22Rv1 (cell line): ENCODE data around the gene DGUOK.

Experiments
- H3K27ac ChIP-seq: fragments of 450-650 bp; 2 replicates; pipeline ENCODE4 v1.5.1; 2017
- ZFX ChIP-seq: fragments of 450-650 bp; IDR thresholded peaks from 2 replicates; pipeline ENCODE4 v1.6.1; 2017; ENCODE audit warnings: antibody characterized with exemption, borderline replicate concordance
- TF ChIP-seq, protein P1 (sequence below): fragments of 450-650 bp; IDR thresholded peaks from 2 replicates; pipeline ENCODE4 v1.5.1; 2017; ENCODE audit warnings: mild to moderate bottlenecking

The DGUOK gene

DNA sequence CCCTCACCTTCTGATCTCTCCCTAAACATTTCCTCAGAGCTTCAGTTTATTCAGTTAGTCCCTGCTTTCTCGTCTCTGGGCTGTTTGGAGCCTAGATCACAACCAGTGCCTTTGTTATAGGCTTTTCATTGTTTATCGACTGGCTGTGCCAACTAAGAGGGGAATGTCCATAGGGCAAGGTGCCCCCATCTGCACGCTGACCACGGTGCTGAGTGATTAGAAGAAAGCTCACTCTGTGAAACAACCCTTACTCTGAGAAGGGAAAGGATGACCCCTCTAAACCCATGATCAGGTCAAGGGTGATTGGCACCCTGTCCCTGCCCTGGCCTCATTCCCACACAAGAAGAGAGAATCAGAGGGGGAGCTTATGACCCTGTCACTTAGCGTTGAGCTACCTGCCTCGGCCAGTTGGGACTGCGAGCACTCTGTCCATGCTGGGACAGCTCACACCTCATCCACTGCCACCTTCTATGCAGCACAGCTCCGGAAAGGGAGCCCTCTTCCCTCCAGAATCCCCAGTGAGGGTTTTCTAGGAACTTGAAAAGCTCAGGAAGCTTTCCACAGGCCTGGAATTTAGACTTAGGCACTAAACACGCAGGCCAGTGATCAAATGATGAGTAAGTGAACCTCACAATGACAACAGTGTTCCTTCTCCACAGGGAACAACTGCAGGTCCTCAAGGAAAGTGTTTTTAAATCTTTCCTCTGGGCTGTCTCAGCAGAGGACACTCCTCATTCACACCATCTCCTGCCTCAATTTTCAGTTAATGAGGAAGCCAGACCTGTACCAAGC is 36.2 kb upstream of the DGUOK start:
- H3K27ac ChIP-seq, result no peak overlapping the region

DNA sequence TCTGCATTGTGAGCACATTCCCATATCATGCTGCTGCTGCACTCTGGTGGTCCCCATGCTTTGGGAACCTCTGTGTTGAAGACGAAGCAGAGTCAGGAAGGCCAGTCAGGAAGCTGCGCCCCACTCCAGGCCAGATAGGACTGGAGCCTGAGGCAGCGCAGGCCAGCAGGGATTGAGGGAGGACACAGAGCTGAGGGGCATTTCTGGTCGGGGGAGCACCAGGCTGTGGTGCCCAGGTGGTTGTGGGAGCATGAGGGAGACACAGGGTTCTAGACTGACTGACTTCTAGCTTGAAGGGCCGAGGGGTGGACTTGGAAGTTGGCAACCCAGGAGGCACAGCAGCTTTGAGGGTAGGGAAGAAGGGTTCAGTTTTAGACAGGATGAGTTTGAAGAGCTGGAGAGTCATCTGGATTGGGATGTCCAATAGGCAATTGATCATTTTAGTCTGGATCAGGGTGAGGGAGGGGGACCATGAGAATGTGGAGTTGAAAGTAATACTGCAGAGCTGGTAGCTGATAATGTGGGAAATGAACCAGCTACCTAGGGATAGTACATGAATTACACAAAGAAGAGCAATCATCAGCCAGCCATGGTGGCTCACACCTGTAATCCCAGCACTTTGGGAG is 35.3 kb upstream of the DGUOK start:
- no peak for TF ChIP-seq ZFX
- TF ChIP-seq, protein P1, sequence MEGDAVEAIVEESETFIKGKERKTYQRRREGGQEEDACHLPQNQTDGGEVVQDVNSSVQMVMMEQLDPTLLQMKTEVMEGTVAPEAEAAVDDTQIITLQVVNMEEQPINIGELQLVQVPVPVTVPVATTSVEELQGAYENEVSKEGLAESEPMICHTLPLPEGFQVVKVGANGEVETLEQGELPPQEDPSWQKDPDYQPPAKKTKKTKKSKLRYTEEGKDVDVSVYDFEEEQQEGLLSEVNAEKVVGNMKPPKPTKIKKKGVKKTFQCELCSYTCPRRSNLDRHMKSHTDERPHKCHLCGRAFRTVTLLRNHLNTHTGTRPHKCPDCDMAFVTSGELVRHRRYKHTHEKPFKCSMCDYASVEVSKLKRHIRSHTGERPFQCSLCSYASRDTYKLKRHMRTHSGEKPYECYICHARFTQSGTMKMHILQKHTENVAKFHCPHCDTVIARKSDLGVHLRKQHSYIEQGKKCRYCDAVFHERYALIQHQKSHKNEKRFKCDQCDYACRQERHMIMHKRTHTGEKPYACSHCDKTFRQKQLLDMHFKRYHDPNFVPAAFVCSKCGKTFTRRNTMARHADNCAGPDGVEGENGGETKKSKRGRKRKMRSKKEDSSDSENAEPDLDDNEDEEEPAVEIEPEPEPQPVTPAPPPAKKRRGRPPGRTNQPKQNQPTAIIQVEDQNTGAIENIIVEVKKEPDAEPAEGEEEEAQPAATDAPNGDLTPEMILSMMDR, result no peak
- no peak overlapping the region for H3K27ac ChIP-seq

More for the DNA sequence above, 36.2 kb upstream of the DGUOK start:
- no peak for TF ChIP-seq ZFX
- TF ChIP-seq, protein P1, result no peak

DNA sequence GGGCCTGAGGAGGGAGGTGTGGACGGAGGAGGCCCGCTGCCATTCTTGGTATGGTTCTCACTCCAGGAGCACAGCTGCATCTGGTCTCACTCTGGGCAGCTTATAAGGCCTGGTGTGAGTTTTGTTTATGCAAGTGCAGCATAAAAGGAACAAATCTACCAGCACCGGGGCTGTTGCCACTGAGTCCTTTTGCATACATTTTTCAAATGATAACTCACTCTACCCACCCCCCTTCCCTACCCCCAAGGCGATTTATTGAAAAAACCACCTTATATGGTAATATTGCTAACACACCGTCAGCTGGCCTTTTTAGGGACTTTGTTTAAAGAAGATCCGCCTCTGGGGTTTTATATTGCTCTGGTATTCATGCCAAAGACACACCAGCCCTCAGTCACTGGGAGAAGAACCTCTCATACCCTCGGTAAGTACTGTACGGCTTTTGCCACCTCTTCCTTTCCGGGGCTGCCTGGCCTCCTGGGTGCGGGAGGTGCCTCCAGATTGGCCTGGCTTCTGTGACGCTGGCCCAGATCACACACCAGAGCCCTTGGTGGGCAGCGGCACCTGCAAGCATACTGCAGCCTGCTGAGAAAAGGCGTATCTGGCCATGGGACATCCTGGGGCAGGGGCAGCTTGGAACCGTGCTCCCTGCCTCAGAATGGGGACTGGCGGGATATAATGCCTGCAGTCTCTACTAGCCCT is 33.9 kb upstream of the DGUOK start, which contains the start of gene ACTG2:
TSS of gene ACTG2 (plus strand) at position 378 of the 699 bp plus-strand sequence. CDS start 8,304 bp downstream, outside the sequence.
- TF ChIP-seq ZFX, result no peak
- TF ChIP-seq, protein P1, result no peak
- no peak within 1 kb of the TSS for H3K27ac ChIP-seq

DNA sequence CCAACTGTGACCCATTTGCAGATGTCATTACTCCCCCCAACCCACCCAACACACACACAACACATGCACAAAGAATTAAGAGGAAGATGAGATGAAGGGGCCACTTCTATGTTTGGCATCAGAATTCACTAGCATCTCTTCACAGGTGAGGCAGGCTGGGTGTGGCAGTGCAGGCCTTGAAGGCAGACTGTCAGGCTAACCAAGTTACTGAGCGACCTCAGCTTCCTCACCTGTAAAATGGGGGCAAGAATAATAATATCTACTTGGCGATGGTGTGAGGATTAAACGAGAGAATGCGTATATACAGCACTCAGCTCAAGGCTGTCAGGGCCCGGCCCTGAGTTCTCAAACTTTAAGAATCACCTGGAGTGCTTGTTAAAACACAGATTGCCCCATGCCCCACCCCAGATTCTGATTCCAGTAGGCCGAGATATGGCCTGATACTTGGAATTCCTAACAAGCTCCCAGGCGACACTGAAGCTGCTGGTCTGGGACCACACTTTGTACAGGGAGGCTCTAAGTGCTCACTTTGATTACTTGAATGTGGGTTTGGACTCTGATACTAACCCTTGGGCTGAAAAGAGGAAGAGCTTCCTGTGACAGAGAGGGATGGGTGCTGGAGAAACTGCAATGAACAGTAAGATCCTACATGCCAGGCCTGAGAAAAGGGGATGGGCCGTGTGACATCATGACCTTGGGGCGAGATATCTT is 32.8 kb upstream of the DGUOK start:
- H3K27ac ChIP-seq, result no peak overlapping the region

DNA sequence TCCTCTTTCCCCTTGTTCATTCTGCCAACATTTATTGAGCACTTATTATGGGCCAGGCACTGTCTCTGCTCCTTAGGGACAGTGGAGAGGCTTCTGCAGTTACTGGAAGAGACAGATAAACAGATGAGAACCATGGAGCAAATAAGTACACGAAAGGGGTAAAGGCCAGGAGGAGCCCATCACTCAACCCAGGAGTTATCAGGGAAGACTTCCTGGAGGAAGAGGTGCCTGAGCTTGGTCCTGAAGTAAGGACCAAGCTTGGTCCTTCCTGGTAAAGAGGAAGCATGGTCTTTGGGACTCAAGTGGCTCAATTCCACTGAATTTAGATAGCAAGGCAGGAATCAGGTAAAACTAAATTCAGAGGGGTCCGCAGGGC is 32.2 kb upstream of the DGUOK start:
- no peak for TF ChIP-seq ZFX
- TF ChIP-seq, protein P1, result no peak

More for the DNA sequence above, 32.8 kb upstream of the DGUOK start:
- TF ChIP-seq, protein P1, result no peak
- TF ChIP-seq ZFX, result no peak

DNA sequence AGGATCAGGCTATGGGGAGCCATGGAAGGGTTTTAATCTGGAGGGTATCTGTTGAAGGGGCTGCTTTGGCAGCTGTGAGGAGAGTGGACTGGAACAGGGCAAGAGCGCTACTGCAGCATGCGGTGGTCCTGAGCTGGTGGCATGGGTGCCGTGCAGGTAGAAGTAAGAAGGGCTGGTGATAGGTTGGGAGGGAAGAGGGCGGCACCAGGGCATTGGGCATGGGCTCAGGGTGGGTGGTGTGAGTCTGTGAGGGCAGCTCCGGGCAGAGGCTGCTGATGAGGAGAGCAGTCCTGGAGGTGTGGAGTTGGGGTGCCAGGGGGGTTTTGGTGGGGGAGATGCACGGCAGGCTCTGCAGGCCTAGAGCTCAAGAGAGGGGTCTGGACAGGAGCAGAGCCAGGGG is 31.8 kb upstream of the DGUOK start:
- no peak for TF ChIP-seq ZFX
- TF ChIP-seq, protein P1, result no peak
- no peak overlapping the region for H3K27ac ChIP-seq

More for the DNA sequence above, 32.2 kb upstream of the DGUOK start:
- H3K27ac ChIP-seq, result no peak overlapping the region
